GM12865 (cell line): ENCODE measurements around the gene PPP1R14C.

Source experiments
- DNase-seq: peaks from one replicate; pipeline ENCODE4 v3.0.0; 2010; ENCODE audit warnings: low read depth
- H3K4me3 ChIP-seq: 2 replicates; pipeline ENCODE4 v1.5.1; 2011; ENCODE audit warnings: mild to moderate bottlenecking, low read depth, low read length, control low read depth
- TF ChIP-seq, protein P1 (sequence below): IDR thresholded peaks from 2 replicates; pipeline ENCODE4 v1.5.1; 2011; ENCODE audit warnings: low read length, control low read depth, low read depth, inconsistent platforms; ENCODE audit not compliant: insufficient read depth; ENCODE audit errors: missing control alignments

The PPP1R14C gene

DNA sequence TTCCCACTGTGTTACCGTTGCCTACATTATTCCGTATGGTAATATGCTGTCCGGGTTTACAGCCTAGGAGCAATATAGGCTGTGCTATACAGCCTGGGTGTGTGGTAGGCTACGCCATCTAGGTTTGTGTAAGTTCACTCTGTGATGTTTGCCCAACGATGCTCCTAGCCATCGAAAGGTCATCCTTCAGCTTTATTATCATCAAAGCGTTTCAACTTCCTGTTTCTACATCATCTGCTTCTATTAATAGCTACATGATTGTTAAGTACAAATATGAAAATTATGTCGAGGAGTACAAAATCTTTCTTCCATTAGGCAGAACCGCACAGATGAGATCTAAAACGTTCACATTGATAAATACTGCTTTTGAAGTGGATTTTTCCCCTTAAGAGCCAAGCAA lies 69.9 kb downstream of the PPP1R14C start:
- no peak for DNase-seq
- TF ChIP-seq, protein P1, sequence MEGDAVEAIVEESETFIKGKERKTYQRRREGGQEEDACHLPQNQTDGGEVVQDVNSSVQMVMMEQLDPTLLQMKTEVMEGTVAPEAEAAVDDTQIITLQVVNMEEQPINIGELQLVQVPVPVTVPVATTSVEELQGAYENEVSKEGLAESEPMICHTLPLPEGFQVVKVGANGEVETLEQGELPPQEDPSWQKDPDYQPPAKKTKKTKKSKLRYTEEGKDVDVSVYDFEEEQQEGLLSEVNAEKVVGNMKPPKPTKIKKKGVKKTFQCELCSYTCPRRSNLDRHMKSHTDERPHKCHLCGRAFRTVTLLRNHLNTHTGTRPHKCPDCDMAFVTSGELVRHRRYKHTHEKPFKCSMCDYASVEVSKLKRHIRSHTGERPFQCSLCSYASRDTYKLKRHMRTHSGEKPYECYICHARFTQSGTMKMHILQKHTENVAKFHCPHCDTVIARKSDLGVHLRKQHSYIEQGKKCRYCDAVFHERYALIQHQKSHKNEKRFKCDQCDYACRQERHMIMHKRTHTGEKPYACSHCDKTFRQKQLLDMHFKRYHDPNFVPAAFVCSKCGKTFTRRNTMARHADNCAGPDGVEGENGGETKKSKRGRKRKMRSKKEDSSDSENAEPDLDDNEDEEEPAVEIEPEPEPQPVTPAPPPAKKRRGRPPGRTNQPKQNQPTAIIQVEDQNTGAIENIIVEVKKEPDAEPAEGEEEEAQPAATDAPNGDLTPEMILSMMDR, result no peak

DNA sequence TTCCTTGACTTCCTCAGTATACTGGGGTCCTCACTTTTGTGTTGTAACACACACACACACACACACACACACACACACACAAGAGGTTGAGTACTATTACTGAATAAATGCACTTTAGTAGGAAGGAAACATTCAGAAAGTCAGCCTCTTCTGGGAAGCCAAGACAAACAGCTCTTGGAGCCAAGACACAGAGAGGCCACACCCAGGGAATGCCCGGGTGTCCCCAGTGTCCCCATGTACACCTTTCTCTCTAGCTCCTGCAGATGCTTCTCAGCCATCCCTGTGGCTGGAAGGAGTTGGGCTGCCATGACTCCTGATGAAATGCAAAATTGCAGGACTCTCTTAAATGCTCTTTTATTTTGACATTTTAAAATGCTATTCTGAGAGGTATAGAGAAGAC lies 70.5 kb downstream of the PPP1R14C start:
- TF ChIP-seq, protein P1, result no peak
- no peak for DNase-seq
- no peak overlapping the region for H3K4me3 ChIP-seq

More for the DNA sequence above, 69.9 kb downstream of the PPP1R14C start:
- no peak overlapping the region for H3K4me3 ChIP-seq

DNA sequence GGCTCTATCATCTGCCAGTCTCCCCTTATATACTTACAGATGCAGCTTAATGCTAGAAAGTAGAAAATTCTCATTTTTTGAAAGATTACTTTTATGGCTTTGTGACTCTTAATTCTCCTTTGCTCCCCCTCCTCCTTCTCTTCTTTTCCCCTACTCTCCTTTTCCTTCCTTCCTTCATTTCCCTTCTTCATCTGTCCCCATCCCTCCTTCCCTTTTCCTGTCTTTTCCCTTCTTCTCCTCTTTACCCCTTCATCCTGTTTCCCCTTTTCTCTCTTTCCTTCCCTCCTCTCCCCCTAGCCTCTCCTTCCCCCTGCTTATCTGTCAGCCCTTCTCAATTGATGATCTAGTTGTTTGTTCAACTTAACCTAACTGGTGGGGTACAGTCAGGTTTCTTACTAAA lies 71.5 kb downstream of the PPP1R14C start:
- DNase-seq, result no peak
- TF ChIP-seq, protein P1, result no peak
- no peak overlapping the region for H3K4me3 ChIP-seq

DNA sequence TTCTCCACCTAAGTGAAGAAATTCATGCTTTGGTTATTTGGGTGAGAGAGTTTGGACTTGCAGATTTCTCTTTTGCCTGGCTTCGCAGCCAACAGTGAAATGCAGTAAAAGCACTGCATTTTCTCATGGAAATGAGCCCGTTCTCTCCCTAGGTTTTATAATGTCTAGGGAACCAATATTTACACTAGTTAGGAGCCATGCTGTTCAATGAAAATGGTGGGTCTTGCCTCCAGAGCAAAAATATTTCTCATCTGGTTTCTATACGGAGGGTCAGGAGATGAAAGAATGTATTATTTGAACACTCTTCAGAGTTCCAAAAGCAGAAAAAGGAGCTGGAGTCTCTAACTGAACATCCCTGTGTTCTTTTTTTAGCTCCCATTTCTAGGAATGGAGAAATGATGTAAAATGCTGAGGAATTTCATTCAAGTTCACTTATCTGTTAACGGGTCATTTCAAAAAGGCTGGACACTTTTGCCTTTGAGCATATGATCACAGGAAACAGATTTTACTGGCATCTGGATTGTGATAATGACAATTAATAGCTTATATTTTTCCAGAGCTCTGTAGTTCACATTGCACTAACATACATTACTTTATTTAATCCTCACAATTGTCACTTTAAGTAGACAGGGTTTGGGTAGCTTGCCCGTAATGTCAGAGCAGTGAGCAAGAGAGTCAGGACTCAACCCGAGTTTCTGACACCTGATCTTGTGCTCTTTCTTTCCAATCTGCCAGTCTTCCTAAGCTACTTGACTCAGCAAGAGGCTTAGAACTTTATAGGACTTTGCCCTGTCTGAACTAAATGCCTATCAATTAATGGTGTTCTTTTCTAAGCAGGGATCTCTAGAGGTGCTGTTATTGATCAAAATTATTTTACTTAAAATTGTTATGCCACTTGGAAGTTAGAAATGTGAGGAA lies 78.0 kb downstream of the PPP1R14C start:
- no peak overlapping the region for H3K4me3 ChIP-seq
- TF ChIP-seq, protein P1, result no peak
- DNase-seq, result no peak

DNA sequence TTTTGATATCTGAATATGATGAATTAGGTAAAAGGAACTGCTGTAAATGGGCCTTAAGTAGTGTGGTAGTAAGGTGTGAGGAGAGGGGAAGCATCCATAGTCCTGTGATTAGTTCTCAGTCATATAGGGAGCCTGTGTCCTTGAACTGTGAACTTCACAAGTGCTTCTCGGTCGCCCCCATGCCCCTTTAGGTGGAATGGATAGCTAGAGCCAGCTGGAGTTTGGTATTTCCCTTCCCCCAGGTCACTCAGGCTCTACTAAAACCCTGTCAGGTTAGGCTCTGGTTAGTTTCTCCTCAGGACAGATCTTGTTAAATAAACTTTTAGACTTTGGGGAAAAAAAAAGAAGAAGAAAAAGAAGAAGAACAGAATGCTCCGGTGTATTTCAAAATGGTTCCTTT lies 82.0 kb downstream of the PPP1R14C start:
- no peak for DNase-seq
- TF ChIP-seq, protein P1, result no peak
- H3K4me3 ChIP-seq, result no peak overlapping the region

DNA sequence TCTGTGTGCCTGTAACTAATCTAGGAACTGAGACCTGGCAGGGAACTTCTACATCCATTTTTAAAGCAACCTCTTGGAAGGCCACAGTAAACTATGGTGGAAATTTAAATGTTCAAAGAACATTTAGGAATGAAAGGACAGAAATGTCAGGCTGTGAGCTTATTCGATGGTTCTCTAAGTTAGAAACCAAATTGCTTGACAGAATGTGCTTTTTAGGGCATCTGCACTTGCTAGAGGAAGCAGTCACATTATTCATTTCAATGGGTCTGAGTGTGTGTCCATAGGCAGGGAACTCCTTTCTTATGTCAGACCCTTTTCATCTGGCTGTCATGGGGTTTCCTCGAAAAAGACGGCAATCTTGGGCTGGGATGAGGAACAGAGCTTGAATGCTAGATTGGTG lies 84.4 kb downstream of the PPP1R14C start:
- DNase-seq, result no peak
- no peak overlapping the region for H3K4me3 ChIP-seq
- TF ChIP-seq, protein P1, result no peak
